CMK (cell line): ENCODE data around the gene CERS5.

ENCODE experiments used
- DNase-seq: peaks from one replicate; pipeline ENCODE4 v3.0.0-alpha.2; 2010; ENCODE audit warnings: low read depth

Gene CERS5

GRCh38 chr12:50167049-50167828, at the start of gene CERS5:
Gene CERS5, minus strand, starts transcription at chr12:50167369. Its CDS starts 72 bp downstream, at chr12:50167297.
- DNase-seq: peak; percentile 94

GRCh38 chr12:50215033-50215432, 47.9 kb upstream of the CERS5 start:
- DNase-seq: no peak

- no peak for DNase-seq
Observed at GRCh38 chr12:50214018-50214417, 46.8 kb upstream of the CERS5 start.

GRCh38 chr12:50213439-50213838, 46.3 kb upstream of the CERS5 start:
- no peak for DNase-seq

- no peak for DNase-seq
Observed at GRCh38 chr12:50212071-50212467, 44.9 kb upstream of the CERS5 start.

- no peak for DNase-seq
Observed at GRCh38 chr12:50211392-50212070, 44.4 kb upstream of the CERS5 start.

GRCh38 chr12:50207424-50207823, 40.3 kb upstream of the CERS5 start:
- no peak for DNase-seq

- no peak for DNase-seq
Observed at GRCh38 chr12:50205648-50206047, 38.5 kb upstream of the CERS5 start.

- DNase-seq: no peak
Observed at GRCh38 chr12:50203691-50204090, 36.5 kb upstream of the CERS5 start.

GRCh38 chr12:50201987-50202521, 34.9 kb upstream of the CERS5 start:
- DNase-seq: no peak

- DNase-seq: no peak
Observed at GRCh38 chr12:50200552-50201273, 33.5 kb upstream of the CERS5 start.

GRCh38 chr12:50198829-50199228, 31.7 kb upstream of the CERS5 start:
- DNase-seq: no peak

- no peak for DNase-seq
Observed at GRCh38 chr12:50197297-50197727, 30.1 kb upstream of the CERS5 start.

GRCh38 chr12:50196537-50196936, 29.4 kb upstream of the CERS5 start:
- DNase-seq: no peak

GRCh38 chr12:50195832-50196231, 28.7 kb upstream of the CERS5 start:
- no peak for DNase-seq

GRCh38 chr12:50192908-50193307, 25.7 kb upstream of the CERS5 start:
- no peak for DNase-seq

GRCh38 chr12:50192236-50192635, 25.1 kb upstream of the CERS5 start:
- no peak for DNase-seq

- no peak for DNase-seq
Observed at GRCh38 chr12:50190859-50191258, 23.7 kb upstream of the CERS5 start.

GRCh38 chr12:50188875-50189575, 21.9 kb upstream of the CERS5 start:
- DNase-seq: no peak

GRCh38 chr12:50188241-50188781, 21.1 kb upstream of the CERS5 start:
- no peak for DNase-seq

GRCh38 chr12:50187084-50187900, 20.1 kb upstream of the CERS5 start:
- no peak for DNase-seq
